GM18873 (cell line): ENCODE data around the gene PRIM2.
A peak's percentile ranks its signal among the peaks of the same experiment; 100 is the strongest.
"Not testable (repeated sequence)": the region's sequence is repeated elsewhere in the genome, so short reads cannot be mapped to it uniquely, and the experiment has no call there.

Source experiments
- ATAC-seq: cut with Tn5 transposase; IDR thresholded peaks from one replicate; pipeline ENCODE4 v1.9.1; 2021; ENCODE audit warnings: mild to moderate bottlenecking, moderate library complexity, moderate number of reproducible peaks; ENCODE audit not compliant: unreplicated experiment, low FRiP score

The PRIM2 gene

GRCh38 chr6:57489887-57490286 is 172.5 kb downstream of the PRIM2 start:
- not testable (repeated sequence) for ATAC-seq

- ATAC-seq, result not testable (repeated sequence)
Measured at GRCh38 chr6:57491795-57492194, 174.4 kb downstream of the PRIM2 start.

DNA sequence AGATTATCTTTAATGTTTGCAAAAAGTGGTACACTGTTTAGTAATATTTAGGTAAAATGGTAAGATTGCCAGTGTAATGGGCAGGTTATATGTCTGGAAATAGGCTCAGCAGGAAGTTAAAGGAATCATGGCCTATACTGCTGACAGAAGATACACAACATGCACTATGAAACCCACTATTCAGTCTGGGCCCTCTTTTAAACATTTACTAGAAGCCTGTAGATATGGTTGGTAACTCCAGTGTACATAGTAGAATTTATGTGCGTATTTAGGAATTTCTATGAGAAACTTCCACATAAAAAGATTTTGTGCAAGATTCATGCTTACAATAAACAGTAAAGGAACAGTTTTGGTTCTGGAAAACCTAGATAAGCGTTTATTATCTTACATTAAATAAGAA is 178.8 kb downstream of the PRIM2 start:
- not testable (repeated sequence) for ATAC-seq

GRCh38 chr6:57500368-57501021 is 183.1 kb downstream of the PRIM2 start:
- ATAC-seq, result not testable (repeated sequence)

- not testable (repeated sequence) for ATAC-seq
Measured at GRCh38 chr6:57502387-57502786, 185.0 kb downstream of the PRIM2 start.

DNA sequence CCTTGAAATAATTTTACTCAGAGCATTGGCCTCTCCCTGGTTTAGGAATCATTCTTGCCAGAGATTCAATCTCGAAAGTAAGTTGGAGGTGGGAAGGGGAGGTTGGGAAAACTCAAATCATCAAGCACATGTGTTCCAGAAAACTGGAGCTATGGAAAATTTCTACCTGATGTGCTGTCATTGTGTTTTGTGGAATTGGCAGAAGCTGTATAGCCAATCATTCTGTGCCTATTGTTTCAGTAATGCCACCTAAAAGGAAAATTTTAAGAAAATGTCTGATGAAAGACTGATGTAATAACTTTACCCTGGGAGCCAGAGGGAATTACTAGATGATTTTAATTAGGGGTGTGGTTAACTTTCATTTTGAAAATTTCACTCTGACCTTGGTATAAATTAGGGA is 187.8 kb downstream of the PRIM2 start:
- not testable (repeated sequence) for ATAC-seq

- ATAC-seq, result not testable (repeated sequence)
Measured at GRCh38 chr6:57510390-57510789, 193.0 kb downstream of the PRIM2 start.

DNA sequence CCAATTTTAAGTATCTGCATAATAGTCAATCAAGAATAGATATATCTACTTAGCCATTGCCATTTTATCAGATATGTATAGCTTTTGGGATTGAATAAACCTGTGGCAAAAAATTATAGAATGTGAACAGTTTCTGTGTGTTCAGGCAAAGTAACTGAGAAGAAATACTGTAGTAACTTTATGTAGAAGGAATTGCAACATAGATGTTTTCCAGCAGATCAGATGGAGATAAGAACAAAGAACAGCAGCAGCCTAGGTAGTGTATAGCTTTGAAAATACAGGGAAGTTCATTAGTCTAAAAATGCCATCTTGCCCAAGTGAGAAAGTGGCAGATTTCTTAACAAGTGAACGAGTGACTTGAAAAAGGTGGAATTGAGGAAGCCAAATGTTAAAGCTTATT is 197.7 kb downstream of the PRIM2 start:
- not testable (repeated sequence) for ATAC-seq

GRCh38 chr6:57515845-57516244 is 198.4 kb downstream of the PRIM2 start:
- ATAC-seq, result not testable (repeated sequence)

DNA sequence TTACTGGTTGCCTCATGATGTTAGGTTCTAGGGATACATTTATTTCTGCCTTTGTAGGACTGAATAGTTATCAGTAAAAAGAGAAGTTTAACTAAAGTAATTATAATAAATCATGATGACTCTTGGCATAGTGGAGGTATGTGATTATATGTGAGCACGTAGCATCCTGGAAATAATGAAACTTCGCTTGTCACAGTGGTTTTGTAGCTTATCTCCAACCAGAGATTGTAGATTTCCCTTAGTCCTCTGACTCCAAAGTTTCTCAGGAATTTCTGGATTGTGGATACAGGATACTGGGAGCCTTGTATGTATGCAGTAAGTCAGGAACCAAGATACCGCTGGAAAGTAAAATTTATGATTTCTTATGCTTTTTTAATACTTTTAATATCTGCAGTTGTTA is 199.3 kb downstream of the PRIM2 start:
- not testable (repeated sequence) for ATAC-seq

DNA sequence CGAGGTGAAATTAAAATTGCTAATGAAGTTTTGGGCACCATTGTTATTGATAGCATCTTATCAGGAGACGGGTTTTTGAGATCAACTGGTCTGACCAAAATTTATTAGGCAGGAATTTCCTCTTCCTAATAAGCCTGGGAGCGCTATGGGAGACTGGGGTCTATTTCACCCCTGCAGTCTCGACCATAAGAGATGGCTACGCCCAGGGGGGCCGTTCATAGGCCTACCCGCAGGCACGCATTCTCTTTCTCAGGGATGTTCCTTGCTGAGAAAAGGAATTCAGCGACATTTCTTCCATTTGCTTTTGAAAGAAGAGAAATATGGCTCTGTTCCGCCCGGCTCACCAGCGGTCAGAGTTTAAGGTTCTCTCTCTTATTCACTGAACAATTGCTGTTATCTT is 201.8 kb downstream of the PRIM2 start:
- ATAC-seq, result not testable (repeated sequence)

DNA sequence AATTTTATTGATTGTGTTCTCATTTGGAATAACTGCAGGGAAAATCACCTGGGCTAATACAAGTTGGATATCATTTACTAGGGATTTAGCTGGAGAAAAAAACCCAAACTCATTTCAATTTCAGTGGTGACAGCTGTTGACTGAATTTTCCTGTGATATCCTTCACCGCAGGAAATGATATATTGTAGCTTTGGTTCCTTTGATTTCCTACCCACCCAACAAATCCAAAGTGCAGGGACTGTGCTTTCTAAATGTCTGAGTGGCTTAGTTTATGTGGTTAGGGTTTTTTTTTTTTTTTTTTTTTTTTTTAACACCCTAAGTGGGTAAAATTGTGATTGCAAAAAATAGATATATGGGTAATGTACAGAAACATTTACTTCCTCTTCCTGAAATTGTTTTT is 203.7 kb downstream of the PRIM2 start:
- not testable (repeated sequence) for ATAC-seq

GRCh38 chr6:57523221-57523620 is 205.8 kb downstream of the PRIM2 start:
- ATAC-seq, result not testable (repeated sequence)

DNA sequence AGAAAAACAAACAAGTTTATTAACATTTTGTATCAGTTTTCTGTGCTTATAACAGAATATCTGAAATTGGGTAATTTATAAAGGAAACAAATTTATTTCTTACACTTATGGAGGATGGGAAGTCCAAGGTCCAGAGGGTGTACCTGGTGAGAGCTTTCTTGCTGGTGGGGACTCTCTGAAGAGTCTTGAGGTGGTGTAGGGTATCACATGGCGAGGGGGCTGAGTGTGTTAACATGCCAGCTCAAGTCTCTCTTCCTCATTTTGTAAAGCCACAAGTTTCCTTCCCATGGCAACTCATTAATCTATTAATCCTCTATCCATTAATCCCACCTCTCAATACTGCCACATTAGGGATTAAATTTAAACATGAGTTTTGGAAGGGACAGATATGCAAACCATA is 212.3 kb downstream of the PRIM2 start:
- ATAC-seq, result not testable (repeated sequence)

DNA sequence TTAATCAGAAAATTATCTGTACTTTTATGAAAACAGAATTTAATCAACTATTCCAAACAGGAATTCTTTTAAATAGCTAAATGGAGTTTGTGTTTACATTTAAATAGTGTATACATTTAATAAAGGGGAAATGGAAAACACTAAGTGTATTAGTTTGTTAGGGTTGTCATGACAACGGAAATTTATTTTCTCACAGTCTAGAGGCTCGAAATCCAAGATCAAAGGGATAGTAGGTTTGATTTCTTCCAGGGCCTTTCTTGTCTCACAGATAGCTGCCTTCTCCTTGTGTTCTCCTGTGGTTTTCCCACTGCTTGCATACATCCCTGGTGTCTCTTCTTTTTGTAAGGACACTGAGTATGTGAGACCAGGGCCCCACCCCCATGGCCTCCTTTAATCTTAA is 215.2 kb downstream of the PRIM2 start:
- ATAC-seq, result not testable (repeated sequence)

GRCh38 chr6:57535121-57535520 is 217.7 kb downstream of the PRIM2 start:
- not testable (repeated sequence) for ATAC-seq

GRCh38 chr6:57535994-57536393 is 218.6 kb downstream of the PRIM2 start:
- ATAC-seq, result peak; percentile 57

DNA sequence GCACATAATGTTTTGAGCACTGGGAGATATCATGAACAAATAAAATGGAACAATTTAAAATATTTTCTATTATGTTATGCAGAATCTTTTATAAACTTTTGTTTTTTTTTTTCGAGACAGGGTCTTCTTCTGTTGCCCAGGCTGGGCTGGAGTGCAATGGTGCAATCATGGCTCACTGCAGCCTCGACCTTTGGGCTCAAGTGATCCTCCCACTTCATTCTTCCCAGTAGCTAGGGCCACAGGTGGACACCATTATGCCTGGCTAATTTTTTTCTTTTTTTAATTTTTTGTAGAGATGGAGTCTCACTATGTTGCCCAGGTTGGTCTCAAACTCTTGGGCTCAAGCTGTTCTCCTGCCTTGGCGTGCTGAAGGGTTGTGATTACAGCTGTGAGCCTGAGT is 220.5 kb downstream of the PRIM2 start:
- not testable (repeated sequence) for ATAC-seq

GRCh38 chr6:57551961-57552360 is 234.5 kb downstream of the PRIM2 start:
- ATAC-seq, result not testable (repeated sequence)

DNA sequence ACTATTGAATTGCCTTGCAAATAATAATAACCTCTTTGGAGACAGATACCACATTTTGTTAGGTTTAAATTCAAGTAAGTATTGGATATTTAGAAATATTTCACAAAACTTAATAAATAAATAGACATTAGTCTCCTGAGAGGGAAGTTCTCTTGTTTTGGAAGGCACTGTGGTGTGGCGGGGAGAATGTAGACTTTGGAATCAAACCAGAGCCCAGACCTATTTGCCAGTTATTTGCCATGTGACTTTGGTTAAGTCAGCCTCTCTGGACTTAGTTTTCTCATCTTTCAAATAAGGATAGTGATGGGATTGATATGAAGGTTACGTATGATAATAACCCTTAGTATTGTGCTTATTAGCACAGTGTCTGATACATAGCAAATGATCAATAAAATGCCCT is 240.4 kb downstream of the PRIM2 start:
- ATAC-seq, result not testable (repeated sequence)

- ATAC-seq, result not testable (repeated sequence)
Measured at GRCh38 chr6:57559170-57559569, 241.7 kb downstream of the PRIM2 start.

DNA sequence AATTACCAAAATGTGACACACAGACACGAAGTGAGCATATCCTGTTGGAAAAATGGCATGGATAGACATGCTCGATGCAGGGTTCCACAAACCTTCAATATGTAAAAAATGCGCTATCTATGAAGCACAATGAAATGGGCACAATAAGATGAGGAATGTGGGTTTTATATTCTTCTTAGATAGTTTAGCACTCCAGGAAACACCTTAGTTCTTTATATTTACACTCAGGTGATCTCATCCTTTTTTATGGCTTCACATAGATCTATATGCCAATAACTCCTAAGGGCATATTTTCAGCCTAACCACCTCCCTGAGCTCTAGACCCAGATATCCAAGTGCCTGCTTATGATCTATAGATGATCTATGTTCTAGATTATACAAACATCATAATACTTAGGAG is 244.8 kb downstream of the PRIM2 start:
- ATAC-seq, result not testable (repeated sequence)
